Amniotic epithelial cell (primary cell): ENCODE measurements around the gene ALG3.

ENCODE experiments used
- DNase-seq: peaks from one replicate; pipeline ENCODE4 v3.0.0-alpha.2; 2010; ENCODE audit warnings: low read depth

Gene ALG3

GRCh38 chr3:184192889-184193288 is 55.9 kb downstream of the ALG3 start:
- no peak for DNase-seq
